HEK293T (cell line): ENCODE results near the gene EIF4E3.
A peak's percentile ranks its signal among the peaks of the same experiment; 100 is the strongest.

Source experiments
- CTCF ChIA-PET: fragments of 350-600 bp; formaldehyde crosslinking; extraction: SDS; loops from one replicate; lab custom pipeline; 2021; ENCODE audit warnings: antibody characterized with exemption, inconsistent platforms; lab: Yijun Ruan, JAX
- POLR2A ChIA-PET: fragments of 350-600 bp; formaldehyde crosslinking; extraction: SDS; loops from one replicate; lab custom pipeline; 2020; ENCODE audit warnings: antibody characterized with exemption, inconsistent platforms; lab: Yijun Ruan, JAX
- DNase-seq: peaks from one replicate; pipeline ENCODE4 v3.0.0; 2012; ENCODE audit warnings: mixed read lengths; ENCODE audit errors: extremely low spot score
- ARNT ChIP-seq: fragments of 450-650 bp; IDR thresholded peaks from 2 replicates; pipeline ENCODE4 v1.6.1; 2017; ENCODE audit warnings: mild to moderate bottlenecking
- BHLHE40 ChIP-seq: fragments of 450-650 bp; IDR thresholded peaks from 2 replicates; pipeline ENCODE4 v1.6.1; 2016; ENCODE audit warnings: mild to moderate bottlenecking, moderate library complexity, borderline replicate concordance
- CTBP1 ChIP-seq: fragments of 450-650 bp; IDR thresholded peaks from 2 replicates; pipeline ENCODE4 v1.6.1; 2016; ENCODE audit warnings: borderline replicate concordance
- ELF4 ChIP-seq: fragments of 450-650 bp; IDR thresholded peaks from 2 replicates; pipeline ENCODE4 v1.6.1; 2017; ENCODE audit warnings: antibody characterized with exemption
- FOXA1 ChIP-seq: fragments of 450-650 bp; IDR thresholded peaks from 2 replicates; pipeline ENCODE4 v1.6.1; 2016; ENCODE audit warnings: mild to moderate bottlenecking
- FOXK2 ChIP-seq: fragments of 450-650 bp; IDR thresholded peaks from 2 replicates; pipeline ENCODE4 v1.6.1; 2016; ENCODE audit warnings: mild to moderate bottlenecking
- FOXM1 ChIP-seq: fragments of 450-650 bp; IDR thresholded peaks from 2 replicates; pipeline ENCODE4 v1.6.1; 2017; ENCODE audit warnings: mild to moderate bottlenecking, borderline replicate concordance
- HDGF ChIP-seq: fragments of 450-650 bp; IDR thresholded peaks from 2 replicates; pipeline ENCODE4 v1.6.1; 2017; ENCODE audit warnings: antibody characterized with exemption, borderline replicate concordance
- L3MBTL2 ChIP-seq: fragments of 450-650 bp; conservative IDR thresholded peaks from 2 replicates; pipeline ENCODE4 v1.6.1; 2016; ENCODE audit warnings: mild to moderate bottlenecking
- LEF1 ChIP-seq: fragments of 450-650 bp; IDR thresholded peaks from 2 replicates; pipeline ENCODE4 v1.6.1; 2017; ENCODE audit warnings: mild to moderate bottlenecking, borderline replicate concordance
- NFRKB ChIP-seq: fragments of 450-650 bp; IDR thresholded peaks from 2 replicates; pipeline ENCODE4 v1.6.1; 2016; ENCODE audit warnings: mild to moderate bottlenecking, moderate library complexity
- PKNOX1 ChIP-seq: fragments of 450-650 bp; IDR thresholded peaks from 2 replicates; pipeline ENCODE4 v1.6.1; 2016
- SP1 ChIP-seq: fragments of 450-650 bp; IDR thresholded peaks from 2 replicates; pipeline ENCODE4 v1.6.1; 2017
- SUZ12 ChIP-seq: fragments of 450-650 bp; IDR thresholded peaks from 2 replicates; pipeline ENCODE4 v1.6.1; 2016; ENCODE audit warnings: mild to moderate bottlenecking
- TARDBP ChIP-seq: fragments of 450-650 bp; IDR thresholded peaks from 2 replicates; pipeline ENCODE4 v1.6.1; 2016
- ZNF384 ChIP-seq: fragments of 450-650 bp; IDR thresholded peaks from 2 replicates; pipeline ENCODE4 v1.6.1; 2016

The EIF4E3 gene

GRCh38 chr3:71655061-71655460 is 70.1 kb downstream of the EIF4E3 start:
- ChIA-PET POLR2A (no interaction called here), CTCF (no interaction called here)
- DNase-seq: no peak
- TF ChIP-seq NFRKB (no peak), FOXM1 (no peak), ELF4 (no peak), SP1 (no peak), CTBP1 (no peak), PKNOX1 (no peak), TARDBP (no peak), SUZ12 (no peak), ARNT (no peak), BHLHE40 (no peak)

GRCh38 chr3:71653414-71653807 is 71.8 kb downstream of the EIF4E3 start:
- TF ChIP-seq ELF4 (no peak), FOXK2 (no peak), NFRKB (no peak), BHLHE40 (no peak), L3MBTL2 (no peak), ARNT (no peak), PKNOX1 (no peak), LEF1 (no peak), SUZ12 (no peak), CTBP1 (no peak), FOXA1 (no peak), FOXM1 (no peak)
- DNase-seq: no peak
- CTCF ChIA-PET: no interaction called here
- POLR2A ChIA-PET: no interaction called here

- TF ChIP-seq CTBP1 (no peak), FOXM1 (no peak), LEF1 (no peak)
- DNase-seq: peak; percentile 57
- POLR2A ChIA-PET: interaction anchor here (1.4 kb wide), 1 partner anchor 70 kb away, joined by 3 read pairs; the partner anchor contains the start of gene FOXP1
- CTCF ChIA-PET: no interaction called here
Measured at GRCh38 chr3:71652781-71653413, 72.3 kb downstream of the EIF4E3 start.

GRCh38 chr3:71651625-71652024 is 73.6 kb downstream of the EIF4E3 start:
- CTCF ChIA-PET: no interaction called here
- TF ChIP-seq NFRKB: no peak
- TF ChIP-seq FOXA1: no peak
- POLR2A ChIA-PET: interaction anchor here (1.4 kb wide), 1 partner anchor 68 kb away, joined by 3 read pairs; the partner anchor contains the start of gene FOXP1
- DNase-seq: no peak

GRCh38 chr3:71650372-71650771 is 74.8 kb downstream of the EIF4E3 start:
- DNase-seq: no peak
- TF ChIP-seq SUZ12 (no peak), L3MBTL2 (no peak), NFRKB (no peak), ARNT (no peak), FOXK2 (no peak), ZNF384 (no peak), HDGF (no peak), PKNOX1 (no peak), BHLHE40 (no peak), TARDBP (no peak), ELF4 (no peak), FOXA1 (no peak), CTBP1 (no peak)
- POLR2A ChIA-PET: no interaction called here
- CTCF ChIA-PET: no interaction called here

GRCh38 chr3:71649757-71650156 is 75.4 kb downstream of the EIF4E3 start:
- POLR2A ChIA-PET: no interaction called here
- CTCF ChIA-PET: no interaction called here
- no peak for DNase-seq
- TF ChIP-seq FOXM1 (no peak), SUZ12 (no peak), NFRKB (no peak), TARDBP (no peak), CTBP1 (no peak), FOXK2 (no peak), ARNT (no peak), HDGF (no peak), PKNOX1 (no peak), ELF4 (no peak), FOXA1 (no peak), L3MBTL2 (no peak), ZNF384 (no peak), LEF1 (no peak)
